Measurements from ENCODE around the gene LRCH3.
A peak's percentile ranks its signal among the peaks of the same experiment; 100 is the strongest.

Gene LRCH3

DNA sequence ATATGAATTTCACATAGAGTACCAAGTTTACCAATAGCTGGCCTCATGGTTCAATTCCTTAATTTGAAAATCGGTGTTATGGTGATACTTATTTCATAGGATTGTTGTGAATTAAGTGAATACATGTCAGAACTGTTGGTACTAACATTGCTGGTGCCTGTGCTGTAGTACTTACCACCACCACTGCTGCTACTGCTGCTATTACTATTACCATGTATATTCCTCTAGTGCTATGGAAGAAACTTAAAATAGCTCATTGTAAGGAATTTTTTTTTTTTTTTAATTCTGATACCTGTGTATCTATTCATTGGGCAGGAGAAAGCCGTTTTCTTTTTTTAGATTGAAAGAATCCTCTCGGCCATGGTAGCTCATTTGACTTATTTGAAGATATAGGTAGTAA is 37.8 kb upstream of the LRCH3 start:
- Histone ChIP-seq H3K27ac (ENCODE audit: low read length) (no peak overlapping the region), H3K4me3 (ENCODE audit: low read length) (no peak overlapping the region)

DNA sequence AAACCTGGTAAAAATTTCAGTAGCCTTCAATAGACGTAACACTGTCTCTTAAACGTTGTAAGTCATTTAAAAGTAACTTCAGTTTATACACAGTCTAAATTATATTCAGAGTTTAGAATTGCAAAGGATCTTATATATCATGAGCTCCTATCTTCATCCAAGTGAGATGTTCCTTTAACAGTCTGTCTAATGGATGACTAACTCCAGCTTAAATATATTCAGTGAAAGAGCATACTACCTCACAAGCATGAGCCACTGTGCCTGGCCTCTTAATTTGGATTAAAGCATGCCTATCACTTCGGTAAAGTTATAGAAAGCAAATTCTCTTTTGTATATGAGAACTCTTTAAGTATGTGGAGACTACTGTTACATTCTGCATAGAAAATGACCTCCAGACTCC is 34.4 kb upstream of the LRCH3 start:
- H3K27ac ChIP-seq (ENCODE audit: low read length) = no peak overlapping the region
- H3K36me3 ChIP-seq (ENCODE audit: control insufficient read depth, low read depth, low read length) = no peaks in the 10 kb centered on the region
- no peak overlapping the region for H3K4me3 ChIP-seq (ENCODE audit: low read length)
- H3K9me3 ChIP-seq (ENCODE audit: control insufficient read depth, low read depth, low read length) = no peaks in the 10 kb centered on the region
- peaks cover 14% of the 10 kb centered on the region for H3K27me3 ChIP-seq (ENCODE audit: control insufficient read depth, insufficient read depth, low read length)
- H3K4me1 ChIP-seq (ENCODE audit: control insufficient read depth, low read depth, low read length) = no peaks in the 10 kb centered on the region
- H3K9ac ChIP-seq (ENCODE audit: low read length) = no peak overlapping the region

More for the DNA sequence above, 37.8 kb upstream of the LRCH3 start:
- no peak overlapping the region for H3K9ac ChIP-seq (ENCODE audit: low read length)
- peaks cover 48% of the 10 kb centered on the region for H3K27me3 ChIP-seq (ENCODE audit: control insufficient read depth, insufficient read depth, low read length)
- H3K36me3 ChIP-seq (ENCODE audit: control insufficient read depth, low read depth, low read length) = no peaks in the 10 kb centered on the region
- peaks cover 9% of the 10 kb centered on the region for H3K4me1 ChIP-seq (ENCODE audit: control insufficient read depth, low read depth, low read length)
- no peaks in the 10 kb centered on the region for H3K9me3 ChIP-seq (ENCODE audit: control insufficient read depth, low read depth, low read length)

DNA sequence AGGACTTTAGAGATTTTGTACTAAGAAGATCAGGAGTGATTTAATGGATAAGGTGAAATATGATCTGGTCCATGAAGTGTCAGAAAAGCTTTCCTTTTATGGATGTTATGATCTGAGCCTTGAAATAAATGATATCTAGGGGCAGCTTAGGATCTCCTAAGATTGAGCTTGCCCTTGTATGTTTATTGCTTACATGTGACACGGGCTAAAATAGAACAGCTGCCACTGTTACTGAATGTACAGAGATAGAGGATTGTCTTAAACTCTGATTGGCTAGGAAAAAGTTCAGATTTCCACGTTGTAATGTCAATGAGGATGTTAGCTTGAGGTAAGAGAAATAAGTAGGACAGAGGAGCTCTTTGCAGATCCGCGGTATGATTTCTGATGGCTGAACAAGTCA is 32.5 kb upstream of the LRCH3 start:
- H3K36me3 ChIP-seq (ENCODE audit: control insufficient read depth, low read depth, low read length) = no peaks in the 10 kb centered on the region
- H3K9me3 ChIP-seq (ENCODE audit: control insufficient read depth, low read depth, low read length) = no peaks in the 10 kb centered on the region
- H3K27ac ChIP-seq (ENCODE audit: low read length) = no peak overlapping the region
- no peak overlapping the region for H3K9ac ChIP-seq (ENCODE audit: low read length)
- no peaks in the 10 kb centered on the region for H3K27me3 ChIP-seq (ENCODE audit: control insufficient read depth, insufficient read depth, low read length)
- H3K4me1 ChIP-seq (ENCODE audit: control insufficient read depth, low read depth, low read length) = no peaks in the 10 kb centered on the region
- H3K4me3 ChIP-seq (ENCODE audit: low read length) = no peak overlapping the region

DNA sequence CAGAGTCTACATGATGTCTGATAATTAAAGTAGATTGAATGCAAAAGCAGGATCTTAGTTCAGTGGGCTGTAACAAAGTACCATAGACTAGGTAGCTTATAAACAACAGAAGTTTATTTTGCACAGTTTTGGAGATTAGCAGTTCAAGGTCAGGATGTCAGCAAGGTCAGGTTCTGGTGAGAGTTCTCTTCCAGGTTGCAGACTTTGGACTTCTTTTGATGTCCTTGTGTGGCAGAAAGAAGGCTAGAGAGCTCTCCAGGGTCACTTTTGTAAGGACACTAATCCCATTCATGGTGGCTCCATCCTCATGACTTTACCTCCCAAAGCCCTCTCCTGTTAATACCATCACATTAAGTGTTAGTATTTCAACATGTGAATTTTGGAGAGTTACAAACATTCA is 29.3 kb upstream of the LRCH3 start:
- Histone ChIP-seq H3K27ac (ENCODE audit: low read length) (no peak overlapping the region), H3K9ac (ENCODE audit: low read length) (no peak overlapping the region), H3K4me1 (ENCODE audit: control insufficient read depth, low read depth, low read length) (no peaks in the 10 kb centered on the region), H3K27me3 (ENCODE audit: control insufficient read depth, insufficient read depth, low read length) (no peaks in the 10 kb centered on the region), H3K4me3 (ENCODE audit: low read length) (no peak overlapping the region), H3K36me3 (ENCODE audit: control insufficient read depth, low read depth, low read length) (no peaks in the 10 kb centered on the region), H3K9me3 (ENCODE audit: control insufficient read depth, low read depth, low read length) (no peaks in the 10 kb centered on the region)

DNA sequence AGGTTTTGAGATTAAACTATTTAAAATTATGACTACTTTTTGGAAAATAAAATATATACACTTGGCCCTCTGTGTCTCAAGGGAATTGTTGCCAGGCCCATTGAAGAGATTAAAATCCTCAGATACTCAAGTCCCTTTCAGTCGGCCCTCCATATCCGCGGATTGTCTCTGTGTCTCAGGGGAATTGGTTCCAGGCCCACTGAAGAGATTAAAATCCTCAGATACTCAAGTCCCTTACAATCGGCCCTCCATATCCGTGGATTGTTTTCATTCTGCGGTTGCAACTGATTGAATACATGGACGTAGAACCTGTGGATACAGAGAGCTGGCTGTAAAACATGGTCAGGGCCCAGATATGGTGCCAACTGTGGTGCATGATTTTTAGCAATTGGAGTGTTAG is 15.7 kb upstream of the LRCH3 start:
- Histone ChIP-seq H3K27ac (ENCODE audit: low read length) (no peak overlapping the region), H3K4me1 (ENCODE audit: control insufficient read depth, low read depth, low read length) (no peaks in the 10 kb centered on the region), H3K9me3 (ENCODE audit: control insufficient read depth, low read depth, low read length) (no peaks in the 10 kb centered on the region), H3K27me3 (ENCODE audit: control insufficient read depth, insufficient read depth, low read length) (no peaks in the 10 kb centered on the region), H3K9ac (ENCODE audit: low read length) (no peak overlapping the region), H3K36me3 (ENCODE audit: control insufficient read depth, low read depth, low read length) (peaks cover 19% of the 10 kb centered on the region), H3K4me3 (ENCODE audit: low read length) (no peak overlapping the region)

DNA sequence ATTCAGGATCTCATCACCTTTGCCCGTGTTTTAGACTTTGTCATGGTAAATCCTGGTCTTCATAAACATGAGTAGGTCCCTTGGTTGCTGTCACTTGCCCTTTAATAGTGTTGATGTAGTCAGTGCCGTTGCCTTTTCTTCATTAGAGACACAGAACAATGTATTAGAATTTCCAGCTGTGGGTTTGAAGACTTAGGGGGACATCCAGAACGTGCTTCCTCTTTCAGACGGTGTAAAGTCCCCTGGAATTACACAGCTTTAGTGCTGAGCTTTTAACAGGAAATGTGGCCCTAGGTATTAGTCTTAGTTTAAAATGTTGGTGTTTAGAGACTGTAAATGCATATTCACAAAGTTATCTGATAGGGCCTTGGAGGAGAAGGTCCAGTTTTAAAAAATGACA is 8.8 kb upstream of the LRCH3 start:
- Histone ChIP-seq H3K4me1 (ENCODE audit: control insufficient read depth, low read depth, low read length) (no peaks in the 10 kb centered on the region), H3K9ac (ENCODE audit: low read length) (no peak overlapping the region), H3K9me3 (ENCODE audit: control insufficient read depth, low read depth, low read length) (no peaks in the 10 kb centered on the region), H3K4me3 (ENCODE audit: low read length) (no peak overlapping the region), H3K27me3 (ENCODE audit: control insufficient read depth, insufficient read depth, low read length) (no peaks in the 10 kb centered on the region), H3K27ac (ENCODE audit: low read length) (no peak overlapping the region), H3K36me3 (ENCODE audit: control insufficient read depth, low read depth, low read length) (peaks cover 15% of the 10 kb centered on the region)

DNA sequence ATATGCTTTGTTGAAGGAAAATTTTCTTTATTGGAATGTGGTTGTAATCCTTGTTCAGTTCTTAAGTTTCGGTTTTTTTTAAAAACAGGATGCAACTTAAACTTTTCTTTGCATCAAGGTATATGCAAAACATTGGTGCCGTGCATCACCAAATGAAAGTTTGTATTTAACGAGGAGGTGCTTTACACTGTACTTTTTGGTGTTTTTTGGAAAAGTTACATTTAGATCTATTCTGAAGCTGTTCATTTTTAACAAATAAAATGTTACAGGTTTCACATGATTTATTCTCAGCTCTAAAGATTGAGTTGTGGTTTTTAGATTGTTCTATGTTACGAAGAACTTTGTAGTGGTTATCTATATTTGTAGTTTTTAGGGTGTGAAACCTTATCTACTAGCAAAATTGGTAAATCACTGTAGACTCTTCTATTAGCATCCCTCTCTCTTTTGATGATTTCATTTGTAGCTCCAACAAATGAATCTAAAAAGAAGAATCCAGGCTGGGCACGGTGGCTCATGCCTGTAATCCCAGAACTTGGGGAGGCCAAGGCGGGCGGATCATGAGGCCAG is 7.0 kb upstream of the LRCH3 start:
- Histone ChIP-seq H3K4me1 (ENCODE audit: control insufficient read depth, low read depth, low read length) (no peaks in the 10 kb centered on the region), H3K4me3 (ENCODE audit: low read length) (no peak overlapping the region), H3K27ac (ENCODE audit: low read length) (no peak overlapping the region)

DNA sequence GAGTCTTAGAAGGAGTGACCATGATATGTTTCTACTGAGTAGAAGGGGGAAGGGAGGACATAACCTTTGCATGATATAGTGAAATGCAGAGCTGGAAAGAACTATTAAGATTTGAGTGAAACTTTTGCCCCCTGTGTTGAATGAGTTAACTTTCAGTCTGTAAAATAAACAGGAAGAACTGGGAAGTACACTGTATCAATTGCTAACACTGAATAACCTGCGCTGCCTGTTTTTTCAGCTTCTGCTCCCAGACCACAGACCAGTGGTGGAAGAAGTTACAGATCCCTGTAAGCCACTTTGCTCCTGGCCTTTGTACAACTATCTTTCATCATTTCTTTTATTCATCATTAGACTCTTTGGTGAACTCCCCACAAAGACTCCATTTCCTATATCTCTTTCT is 3.6 kb upstream of the LRCH3 start:
- H3K9me3 ChIP-seq (ENCODE audit: control insufficient read depth, low read depth, low read length) = no peaks in the 10 kb centered on the region
- H3K27me3 ChIP-seq (ENCODE audit: control insufficient read depth, insufficient read depth, low read length) = peaks cover 10% of the 10 kb centered on the region
- H3K27ac ChIP-seq (ENCODE audit: low read length) = no peak overlapping the region

More for the DNA sequence above, 7.0 kb upstream of the LRCH3 start:
- no peaks in the 10 kb centered on the region for H3K27me3 ChIP-seq (ENCODE audit: control insufficient read depth, insufficient read depth, low read length)
- no peak overlapping the region for H3K9ac ChIP-seq (ENCODE audit: low read length)
- H3K36me3 ChIP-seq (ENCODE audit: control insufficient read depth, low read depth, low read length) = peaks cover 9% of the 10 kb centered on the region
- H3K9me3 ChIP-seq (ENCODE audit: control insufficient read depth, low read depth, low read length) = no peaks in the 10 kb centered on the region

DNA sequence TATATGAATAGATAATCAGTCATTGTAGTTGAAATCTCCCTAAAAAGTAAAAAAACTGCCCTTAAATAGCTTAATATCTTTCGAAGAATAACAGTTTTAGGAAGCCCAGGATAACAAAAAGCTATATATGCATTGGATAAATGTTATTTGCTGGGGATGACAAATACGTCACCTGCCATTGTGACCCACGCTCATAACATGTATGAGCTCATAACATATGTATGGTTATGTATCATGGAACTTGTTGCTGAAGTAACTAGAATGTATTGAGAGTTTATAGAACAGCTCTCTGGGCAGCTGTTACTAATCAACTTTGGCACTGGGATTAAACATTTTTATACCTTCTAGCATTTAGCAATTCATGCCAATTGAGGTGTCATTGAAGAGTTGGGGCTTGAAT is 1.7 kb upstream of the LRCH3 start:
- no peaks in the 10 kb centered on the region for H3K4me1 ChIP-seq (ENCODE audit: control insufficient read depth, low read depth, low read length)
- no peak overlapping the region for H3K4me3 ChIP-seq (ENCODE audit: low read length)
- H3K27ac ChIP-seq (ENCODE audit: low read length) = no peak overlapping the region
- peaks cover 10% of the 10 kb centered on the region for H3K27me3 ChIP-seq (ENCODE audit: control insufficient read depth, insufficient read depth, low read length)
- H3K9ac ChIP-seq (ENCODE audit: low read length) = no peak overlapping the region
- H3K36me3 ChIP-seq (ENCODE audit: control insufficient read depth, low read depth, low read length) = no peaks in the 10 kb centered on the region
- no peaks in the 10 kb centered on the region for H3K9me3 ChIP-seq (ENCODE audit: control insufficient read depth, low read depth, low read length)

More for the DNA sequence above, 3.6 kb upstream of the LRCH3 start:
- Histone ChIP-seq H3K36me3 (ENCODE audit: control insufficient read depth, low read depth, low read length) (no peaks in the 10 kb centered on the region), H3K9ac (ENCODE audit: low read length) (no peak overlapping the region), H3K4me1 (ENCODE audit: control insufficient read depth, low read depth, low read length) (no peaks in the 10 kb centered on the region), H3K4me3 (ENCODE audit: low read length) (no peak overlapping the region)

DNA sequence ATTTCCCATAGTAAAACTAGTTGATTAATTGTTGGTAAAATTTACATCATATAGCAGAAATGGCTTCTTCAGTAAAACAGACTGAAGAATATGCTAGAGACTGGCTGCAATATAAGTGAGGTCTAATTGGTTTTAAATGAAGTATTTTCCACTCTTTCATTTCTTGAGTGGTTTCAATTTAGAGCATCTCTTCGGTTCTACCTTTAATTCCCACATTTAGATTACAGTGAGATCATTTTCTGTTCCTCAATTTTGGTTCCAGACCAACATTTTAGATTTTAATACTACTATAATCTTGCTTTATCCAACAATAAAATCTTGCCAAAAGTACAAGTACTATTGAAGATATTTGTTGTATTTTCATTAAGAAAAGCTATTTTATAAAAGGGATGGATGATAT is 1.0 kb upstream of the LRCH3 start:
- peak overlapping the region; percentile 89 for H3K9ac ChIP-seq (ENCODE audit: low read length)
- H3K9me3 ChIP-seq (ENCODE audit: control insufficient read depth, low read depth, low read length) = no peaks in the 10 kb centered on the region
- H3K4me1 ChIP-seq (ENCODE audit: control insufficient read depth, low read depth, low read length) = no peaks in the 10 kb centered on the region
- H3K4me3 ChIP-seq (ENCODE audit: low read length) = peak overlapping the region; percentile 86
- H3K27me3 ChIP-seq (ENCODE audit: control insufficient read depth, insufficient read depth, low read length) = peaks cover 10% of the 10 kb centered on the region
- no peak overlapping the region for H3K27ac ChIP-seq (ENCODE audit: low read length)
- no peaks in the 10 kb centered on the region for H3K36me3 ChIP-seq (ENCODE audit: control insufficient read depth, low read depth, low read length)

DNA sequence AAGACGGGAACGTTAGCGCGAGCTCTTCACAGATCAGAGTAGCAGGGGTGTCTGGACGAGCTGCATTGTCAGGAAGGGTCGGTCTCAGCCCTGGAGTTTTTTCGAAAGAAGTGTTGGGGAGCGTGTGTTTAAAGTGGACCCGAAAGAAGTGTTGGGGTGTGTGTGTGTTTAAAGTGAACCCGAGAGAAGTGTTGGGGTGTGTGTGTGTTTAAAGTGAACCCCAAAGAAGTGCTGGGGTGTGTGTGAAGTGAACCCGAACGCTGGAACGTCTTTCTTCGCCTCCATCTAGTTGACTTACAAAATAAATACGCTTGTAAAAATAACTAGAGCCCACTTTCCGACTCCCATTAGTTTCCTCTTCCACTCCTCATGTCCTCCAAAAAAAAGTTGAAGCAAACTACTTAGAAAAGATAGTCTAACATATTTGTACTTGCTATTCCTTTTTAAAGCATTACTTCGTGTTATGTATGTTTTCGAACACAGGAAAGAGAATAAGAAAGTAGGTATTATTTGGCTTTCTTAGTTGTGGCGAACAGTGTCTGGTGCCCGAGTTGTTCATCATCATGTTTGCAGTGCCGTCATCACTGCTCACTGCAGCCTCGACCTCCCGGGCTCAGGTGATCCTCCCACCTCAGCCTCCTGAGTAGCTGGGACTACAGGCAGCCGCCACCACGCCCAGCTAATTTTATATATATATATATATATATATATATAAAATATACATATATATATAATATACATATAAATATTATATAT is 1.0 kb downstream of the LRCH3 start:
- Histone ChIP-seq H3K27ac (ENCODE audit: low read length) (no peak overlapping the region), H3K4me3 (ENCODE audit: low read length) (peak overlapping the region; percentile 86), H3K9ac (ENCODE audit: low read length) (peak overlapping the region; percentile 89), H3K9me3 (ENCODE audit: control insufficient read depth, low read depth, low read length) (no peaks in the 10 kb centered on the region), H3K4me1 (ENCODE audit: control insufficient read depth, low read depth, low read length) (no peaks in the 10 kb centered on the region), H3K27me3 (ENCODE audit: control insufficient read depth, insufficient read depth, low read length) (peaks cover 10% of the 10 kb centered on the region), H3K36me3 (ENCODE audit: control insufficient read depth, low read depth, low read length) (no peaks in the 10 kb centered on the region)

DNA sequence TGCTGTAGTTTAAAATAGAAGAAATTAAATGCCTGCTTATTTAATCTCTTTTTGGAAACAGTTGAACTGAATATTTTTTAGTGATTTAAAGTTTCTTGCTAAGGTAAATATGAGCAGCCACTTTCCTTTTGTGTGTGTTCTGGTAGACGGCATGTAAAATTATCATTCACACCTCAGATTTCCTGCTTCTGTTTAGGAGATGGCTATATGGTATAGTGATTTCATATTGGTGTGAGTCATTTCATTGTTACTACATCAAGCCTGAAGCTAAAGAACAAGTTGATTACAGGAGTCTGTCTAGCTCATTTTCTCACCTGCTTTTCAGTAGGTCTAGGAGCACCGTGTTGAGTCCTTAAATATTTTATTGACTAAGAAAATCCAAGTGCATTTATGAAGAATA is 2.2 kb downstream of the LRCH3 start:
- Histone ChIP-seq H3K9ac (ENCODE audit: low read length) (no peak overlapping the region), H3K36me3 (ENCODE audit: control insufficient read depth, low read depth, low read length) (no peaks in the 10 kb centered on the region), H3K4me3 (ENCODE audit: low read length) (no peak overlapping the region), H3K9me3 (ENCODE audit: control insufficient read depth, low read depth, low read length) (no peaks in the 10 kb centered on the region), H3K4me1 (ENCODE audit: control insufficient read depth, low read depth, low read length) (no peaks in the 10 kb centered on the region), H3K27me3 (ENCODE audit: control insufficient read depth, insufficient read depth, low read length) (peaks cover 10% of the 10 kb centered on the region), H3K27ac (ENCODE audit: low read length) (no peak overlapping the region)

All from iPS-18a (cell line).